WI38 (cell line): Measurements from ENCODE around the gene VILL.

Experiments used
- H3K4me3 ChIP-seq: 2 replicates; pipeline ENCODE4 v1.5.1; 2011; ENCODE audit warnings: low read depth, mild to moderate bottlenecking, control low read depth, low read length
- CTCF ChIP-seq: IDR thresholded peaks from 2 replicates; pipeline ENCODE4 v1.5.1; 2012; ENCODE audit warnings: low read depth, mild to moderate bottlenecking, control low read depth, low read length

The VILL gene

GRCh38 chr3:38019658-38020341 lies 29.2 kb downstream of the VILL start:
- no peak for TF ChIP-seq CTCF
- no peak overlapping the region for H3K4me3 ChIP-seq

GRCh38 chr3:38020342-38020726 lies 29.7 kb downstream of the VILL start:
- TF ChIP-seq CTCF: no peak

GRCh38 chr3:38021196-38021595 lies 30.6 kb downstream of the VILL start:
- no peak for TF ChIP-seq CTCF
- H3K4me3 ChIP-seq: no peak overlapping the region

More at GRCh38 chr3:38020342-38020726, 29.7 kb downstream of the VILL start:
- no peak overlapping the region for H3K4me3 ChIP-seq

- H3K4me3 ChIP-seq: no peak overlapping the region
- no peak for TF ChIP-seq CTCF
These were observed 31.7 kb downstream of the VILL start for GRCh38 chr3:38022301-38022700.

GRCh38 chr3:38022896-38023709 lies 32.5 kb downstream of the VILL start:
- peak overlapping the region; percentile 76 for H3K4me3 ChIP-seq
- TF ChIP-seq CTCF: no peak

- H3K4me3 ChIP-seq: no peak overlapping the region
- TF ChIP-seq CTCF: no peak
These were observed 36.3 kb downstream of the VILL start for GRCh38 chr3:38026856-38027255.
